Measurements from ENCODE around the gene UXT. TPM values are rescaled to one million over a fixed set of nuclear protein-coding genes. Genes with fewer than 3 reads are reported as not detected.

The UXT gene
- total RNA-seq, 2 experiments from 2014 or later: 171 to 284 TPM

DNA sequence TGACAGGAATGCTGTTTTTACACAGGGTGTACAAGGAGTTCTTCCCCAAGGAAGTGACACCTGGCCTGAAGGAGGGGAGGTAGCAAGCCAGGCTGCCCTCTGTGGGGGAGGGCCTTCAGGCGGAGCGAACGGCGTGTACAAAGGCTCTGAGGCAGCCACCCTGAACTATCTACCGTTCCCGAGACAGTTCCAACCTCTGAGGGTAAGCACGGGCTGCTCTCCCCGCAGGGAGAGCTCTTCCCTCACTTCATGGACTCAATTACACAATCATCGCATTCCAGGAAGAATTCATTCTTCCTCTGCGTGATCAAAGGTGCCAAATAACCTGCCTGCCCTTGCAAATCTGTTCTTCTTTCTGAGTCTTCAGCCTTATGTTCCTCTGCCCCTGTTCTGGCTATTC, 13.4 kb downstream of the UXT start:
- intact Hi-C loops (cut with micrococcal nuclease; ENCODE audit: unreplicated experiment): loop anchor here (10.0 kb wide), 1 partner anchor 151 kb away; no protein-coding TSS in a partner anchor
- H3K4me1 ChIP-seq (ENCODE audit: insufficient read depth, low read length, poor library complexity, severe bottlenecking): peaks cover 11% of the 10 kb centered on the region
- H3K9me2 ChIP-seq (ENCODE audit: insufficient read depth, low read length): no peaks in the 10 kb centered on the region
- DNase-seq (ENCODE audit: low spot score): no peak
- peaks cover 46% of the 10 kb centered on the region for H3K36me3 ChIP-seq (ENCODE audit: insufficient read depth, low read length)
- no TSS peak for BruUV-seq (replicated peaks)
- H3K4me3 ChIP-seq (ENCODE audit: low read depth, low read length, poor library complexity, severe bottlenecking): no peak overlapping the region
- H3K4me2 ChIP-seq (ENCODE audit: low read length): no peak overlapping the region
- H2AFZ ChIP-seq (ENCODE audit: low read length): no peak overlapping the region
- CTCF ChIA-PET (ENCODE audit: unreplicated experiment): no interaction called here
- H3K79me2 ChIP-seq (ENCODE audit: insufficient read depth, low read depth, low read length): peaks cover 19% of the 10 kb centered on the region; the same call in 1 of the 2 replicates
- no peak overlapping the region for H3K27ac ChIP-seq (ENCODE audit: low read depth, low read length, poor library complexity, severe bottlenecking)
- POLR2A ChIA-PET: no interaction called here
- no peaks in the 10 kb centered on the region for H4K20me1 ChIP-seq (ENCODE audit: insufficient read depth, low read length)
- TF ChIP-seq EZH2phosphoT487 (IDR thresholded peaks at IDR 0.05; ENCODE audit: borderline replicate concordance, low read depth, low read length): no peak
- no peak for TF ChIP-seq CTCF (conservative IDR thresholded peaks at IDR 0.05; ENCODE audit: low read length)
- no peaks in the 10 kb centered on the region for H3K9me3 ChIP-seq (ENCODE audit: low read length)

DNA sequence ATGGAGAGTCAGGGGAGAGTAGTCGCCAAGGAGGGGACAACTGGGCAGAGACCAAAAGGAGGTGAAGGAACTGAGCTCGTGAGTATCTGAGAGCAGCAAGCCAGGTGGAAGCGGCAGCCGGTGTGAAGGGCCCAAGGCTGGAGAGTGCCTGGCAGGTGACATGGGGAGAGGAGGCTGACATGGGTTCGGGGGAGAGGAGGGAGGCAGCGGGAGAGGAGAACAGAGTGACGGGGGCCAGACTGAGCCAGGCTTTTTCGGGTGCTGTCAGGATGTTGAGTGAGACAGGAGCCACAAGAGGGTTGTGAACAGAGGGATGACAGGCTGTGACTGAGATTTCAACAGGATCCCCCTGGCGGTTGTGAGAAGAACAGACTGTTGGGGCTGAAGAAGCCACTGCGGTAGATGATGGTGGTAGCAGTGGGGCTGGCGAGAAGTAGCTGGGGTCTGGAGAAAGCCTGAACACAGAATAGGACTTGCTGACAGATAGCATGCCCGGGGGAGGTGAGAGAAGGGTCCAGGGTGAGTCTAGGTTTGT, 14.4 kb downstream of the UXT start:
- intact Hi-C loops (cut with micrococcal nuclease; ENCODE audit: unreplicated experiment): loop anchor here (10.0 kb wide), 1 partner anchor 150 kb away; no protein-coding TSS in a partner anchor
- Histone ChIP-seq H3K27ac (ENCODE audit: low read depth, low read length, poor library complexity, severe bottlenecking) (no peak overlapping the region), H3K4me3 (ENCODE audit: low read depth, low read length, poor library complexity, severe bottlenecking) (no peak overlapping the region), H4K20me1 (ENCODE audit: insufficient read depth, low read length) (no peaks in the 10 kb centered on the region), H3K9me2 (ENCODE audit: insufficient read depth, low read length) (no peaks in the 10 kb centered on the region), H3K79me2 (ENCODE audit: insufficient read depth, low read depth, low read length) (peaks cover 17% of the 10 kb centered on the region; the same call in 1 of the 2 replicates), H2AFZ (ENCODE audit: low read length) (no peak overlapping the region), H3K4me1 (ENCODE audit: insufficient read depth, low read length, poor library complexity, severe bottlenecking) (peaks cover 11% of the 10 kb centered on the region), H3K4me2 (ENCODE audit: low read length) (no peak overlapping the region), H3K36me3 (ENCODE audit: insufficient read depth, low read length) (peaks cover 55% of the 10 kb centered on the region), H3K9me3 (ENCODE audit: low read length) (no peaks in the 10 kb centered on the region)
- POLR2A ChIA-PET: interaction anchor here (1.1 kb wide), 1 partner anchor 130 kb away, joined by 3 read pairs; no protein-coding TSS in a partner anchor
- BruUV-seq (replicated peaks): no TSS peak
- DNase-seq (ENCODE audit: low spot score): no peak
- TF ChIP-seq CTCF (conservative IDR thresholded peaks at IDR 0.05; ENCODE audit: low read length): no peak
- TF ChIP-seq EZH2phosphoT487 (IDR thresholded peaks at IDR 0.05; ENCODE audit: borderline replicate concordance, low read depth, low read length): no peak
- CTCF ChIA-PET (ENCODE audit: unreplicated experiment): interaction anchor here (0.6 kb wide), 1 partner anchor 314 kb away, joined by 3 read pairs; no protein-coding TSS in a partner anchor

GRCh38 chrX:47643926-47644325, 15.1 kb downstream of the UXT start:
- BruUV-seq (replicated peaks): no TSS peak
- no peaks in the 10 kb centered on the region for H4K20me1 ChIP-seq (ENCODE audit: insufficient read depth, low read length)
- peaks cover 10% of the 10 kb centered on the region; the same call in 1 of the 2 replicates for H3K79me2 ChIP-seq (ENCODE audit: insufficient read depth, low read depth, low read length)
- intact Hi-C loops (cut with micrococcal nuclease; ENCODE audit: unreplicated experiment): loop anchor here (10.0 kb wide), 1 partner anchor 149 kb away; no protein-coding TSS in a partner anchor
- CTCF ChIA-PET (ENCODE audit: unreplicated experiment): interaction anchor here (0.6 kb wide), 1 partner anchor 21 kb away, joined by 3 read pairs; no protein-coding TSS in a partner anchor
- H3K36me3 ChIP-seq (ENCODE audit: insufficient read depth, low read length): peaks cover 62% of the 10 kb centered on the region
- no peak for DNase-seq (ENCODE audit: low spot score)
- H3K9me3 ChIP-seq (ENCODE audit: low read length): no peaks in the 10 kb centered on the region
- H3K4me2 ChIP-seq (ENCODE audit: low read length): no peak overlapping the region
- peaks cover 8% of the 10 kb centered on the region for H3K4me1 ChIP-seq (ENCODE audit: insufficient read depth, low read length, poor library complexity, severe bottlenecking)
- no peak overlapping the region for H3K4me3 ChIP-seq (ENCODE audit: low read depth, low read length, poor library complexity, severe bottlenecking)
- H3K9me2 ChIP-seq (ENCODE audit: insufficient read depth, low read length): no peaks in the 10 kb centered on the region
- peak; percentile 54 for TF ChIP-seq CTCF (conservative IDR thresholded peaks at IDR 0.05; ENCODE audit: low read length)
- no peak for TF ChIP-seq EZH2phosphoT487 (IDR thresholded peaks at IDR 0.05; ENCODE audit: borderline replicate concordance, low read depth, low read length)
- no peak overlapping the region for H3K27ac ChIP-seq (ENCODE audit: low read depth, low read length, poor library complexity, severe bottlenecking)
- POLR2A ChIA-PET: interaction anchor here (1.1 kb wide), 1 partner anchor 129 kb away, joined by 3 read pairs; no protein-coding TSS in a partner anchor
- no peak overlapping the region for H2AFZ ChIP-seq (ENCODE audit: low read length)

Measured in OCI-LY7 (cell line).